Measurements from ENCODE around the gene RIMBP2.

Gene RIMBP2

DNA sequence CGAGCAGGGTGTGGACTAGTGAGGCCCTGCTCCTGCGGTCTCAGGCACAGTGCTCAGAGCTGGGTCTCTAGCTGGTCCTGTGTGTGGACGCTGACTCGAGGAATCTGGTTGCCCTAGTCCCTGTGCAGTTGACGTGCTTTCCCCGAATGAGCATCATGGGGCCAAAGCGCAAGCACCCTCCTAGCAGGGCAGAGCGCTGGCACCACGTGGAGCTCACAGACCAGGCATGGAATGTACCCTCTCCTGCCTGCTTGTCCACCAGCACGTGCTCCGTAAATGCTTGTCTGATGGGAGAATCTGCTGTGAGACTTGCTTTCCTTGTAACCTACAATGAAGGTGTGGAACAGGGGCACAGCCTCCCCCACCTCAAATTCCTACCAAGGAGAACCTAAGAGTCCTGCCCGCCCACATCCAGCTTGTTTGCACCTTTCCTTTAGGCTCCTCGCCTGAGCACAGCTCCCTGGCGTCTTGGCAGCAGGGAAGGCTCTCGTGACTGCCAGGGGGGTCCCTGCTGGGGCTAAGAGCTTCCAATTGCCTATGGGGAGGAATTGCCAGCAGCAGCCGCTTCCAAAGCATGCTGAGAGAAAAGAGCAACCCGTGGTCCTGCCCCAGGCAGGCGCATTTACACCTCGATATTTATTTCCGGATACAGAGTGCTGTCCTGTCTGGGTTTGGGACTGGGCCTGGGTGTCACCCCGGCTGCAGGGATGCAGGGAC is 253.4 kb downstream of the RIMBP2 start:
- no peak overlapping the region for H3K4me3 ChIP-seq (replicated peaks; ENCODE audit: low read depth, low read length)
- DNase-seq (ENCODE audit: extremely low read depth, low read depth) = no peak
- TF ChIP-seq, protein P1, sequence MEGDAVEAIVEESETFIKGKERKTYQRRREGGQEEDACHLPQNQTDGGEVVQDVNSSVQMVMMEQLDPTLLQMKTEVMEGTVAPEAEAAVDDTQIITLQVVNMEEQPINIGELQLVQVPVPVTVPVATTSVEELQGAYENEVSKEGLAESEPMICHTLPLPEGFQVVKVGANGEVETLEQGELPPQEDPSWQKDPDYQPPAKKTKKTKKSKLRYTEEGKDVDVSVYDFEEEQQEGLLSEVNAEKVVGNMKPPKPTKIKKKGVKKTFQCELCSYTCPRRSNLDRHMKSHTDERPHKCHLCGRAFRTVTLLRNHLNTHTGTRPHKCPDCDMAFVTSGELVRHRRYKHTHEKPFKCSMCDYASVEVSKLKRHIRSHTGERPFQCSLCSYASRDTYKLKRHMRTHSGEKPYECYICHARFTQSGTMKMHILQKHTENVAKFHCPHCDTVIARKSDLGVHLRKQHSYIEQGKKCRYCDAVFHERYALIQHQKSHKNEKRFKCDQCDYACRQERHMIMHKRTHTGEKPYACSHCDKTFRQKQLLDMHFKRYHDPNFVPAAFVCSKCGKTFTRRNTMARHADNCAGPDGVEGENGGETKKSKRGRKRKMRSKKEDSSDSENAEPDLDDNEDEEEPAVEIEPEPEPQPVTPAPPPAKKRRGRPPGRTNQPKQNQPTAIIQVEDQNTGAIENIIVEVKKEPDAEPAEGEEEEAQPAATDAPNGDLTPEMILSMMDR (IDR thresholded peaks at IDR 0.05; ENCODE audit: low read depth, low read length, missing control alignments) = no peak

DNA sequence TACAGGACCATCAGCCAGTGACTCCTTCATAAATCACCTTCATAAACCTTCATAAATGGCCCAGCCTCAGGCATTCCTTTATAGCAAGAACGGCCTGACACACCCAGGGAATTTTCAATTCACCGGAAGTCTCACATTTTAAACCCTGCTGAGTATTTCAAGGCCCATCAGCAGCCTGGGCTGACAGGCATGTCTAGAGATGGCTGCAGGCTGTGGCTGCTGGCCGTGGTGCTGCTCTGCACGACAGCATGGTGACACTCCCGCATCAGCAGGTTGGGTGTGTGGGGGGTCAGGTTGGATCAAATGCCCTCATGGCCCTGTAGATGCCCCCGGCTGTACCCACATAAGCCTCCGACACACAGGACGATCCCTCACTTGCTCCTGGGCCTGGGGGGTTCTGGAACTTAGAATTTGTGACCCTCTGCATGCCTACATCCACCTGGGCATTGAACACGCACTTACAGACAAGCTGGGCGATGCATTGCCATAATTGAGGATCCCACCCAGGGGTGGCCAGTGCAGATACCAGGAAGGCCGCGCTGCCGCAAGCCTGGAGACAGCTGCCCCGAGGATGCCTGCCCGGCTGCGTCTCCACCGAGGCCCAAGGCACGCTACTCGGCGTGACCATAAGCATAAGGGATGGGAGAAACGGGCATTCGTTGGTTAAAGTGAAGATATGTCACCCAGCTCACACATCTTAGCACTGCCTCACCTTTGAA is 254.1 kb downstream of the RIMBP2 start:
- H3K4me3 ChIP-seq (replicated peaks; ENCODE audit: low read depth, low read length) = no peak overlapping the region
- DNase-seq (ENCODE audit: extremely low read depth, low read depth) = no peak
- TF ChIP-seq, protein P1 (IDR thresholded peaks at IDR 0.05; ENCODE audit: low read depth, low read length, missing control alignments) = no peak

DNA sequence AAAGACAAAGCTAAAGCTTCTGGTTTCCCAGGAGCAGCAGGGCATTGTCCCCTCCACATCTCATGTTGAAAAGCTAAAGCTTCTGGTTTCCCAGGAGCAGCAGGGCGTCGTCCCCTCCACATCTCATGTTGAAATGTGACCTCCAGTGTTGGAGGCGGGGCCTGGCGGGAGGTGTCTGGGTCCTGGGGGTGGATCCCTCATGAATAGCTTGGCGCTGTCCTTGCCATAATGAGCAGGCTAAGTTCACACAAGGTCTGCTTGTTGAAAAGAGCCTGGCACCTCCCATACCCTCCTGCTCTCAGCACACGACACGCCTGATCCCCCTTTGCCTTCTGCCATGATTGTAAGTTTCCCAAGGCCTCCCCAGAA is 254.7 kb downstream of the RIMBP2 start:
- no peak overlapping the region for H3K4me3 ChIP-seq (replicated peaks; ENCODE audit: low read depth, low read length)
- DNase-seq (ENCODE audit: extremely low read depth, low read depth) = no peak
- TF ChIP-seq, protein P1 (IDR thresholded peaks at IDR 0.05; ENCODE audit: low read depth, low read length, missing control alignments) = no peak

DNA sequence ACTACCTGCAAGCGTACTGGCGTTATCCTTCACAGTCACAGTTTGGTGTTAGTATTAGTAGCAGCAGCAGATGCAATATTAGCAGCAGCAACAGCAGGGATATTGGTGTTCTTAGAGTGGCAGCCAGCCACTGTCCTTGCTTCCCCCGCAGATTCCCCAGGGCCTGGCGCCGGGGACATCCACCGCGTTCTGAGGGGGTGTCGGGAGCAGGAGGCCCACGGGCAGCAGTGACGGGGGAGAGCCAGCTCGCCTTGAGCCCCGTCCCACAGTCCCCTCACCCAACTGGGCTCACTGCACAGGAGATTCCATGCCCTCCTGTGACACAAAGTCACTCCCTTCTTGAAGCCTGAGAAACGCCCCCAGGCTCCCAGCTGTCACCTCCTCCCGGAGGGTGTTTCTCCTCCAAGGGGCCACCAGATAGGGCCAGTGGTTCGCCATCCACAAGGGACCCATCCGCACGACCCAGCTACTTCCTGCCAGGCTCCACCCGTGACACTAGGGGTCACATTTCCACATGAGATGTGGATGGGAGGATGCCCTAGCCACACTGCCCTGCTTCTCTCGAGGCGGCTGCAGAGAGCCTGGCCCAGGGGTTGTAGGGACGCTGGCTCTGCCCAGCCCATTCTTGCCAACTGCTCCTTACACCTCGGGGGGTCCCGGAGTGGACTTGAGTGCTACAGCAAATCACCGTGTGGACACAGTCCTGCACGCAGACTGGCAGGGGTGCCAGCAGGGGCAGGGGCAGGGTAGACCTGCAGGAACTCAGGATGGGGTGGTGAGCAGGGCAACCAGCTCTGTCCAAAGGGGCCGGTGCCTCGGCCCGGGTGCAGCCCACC is 255.3 kb downstream of the RIMBP2 start:
- no peak for DNase-seq (ENCODE audit: extremely low read depth, low read depth)

DNA sequence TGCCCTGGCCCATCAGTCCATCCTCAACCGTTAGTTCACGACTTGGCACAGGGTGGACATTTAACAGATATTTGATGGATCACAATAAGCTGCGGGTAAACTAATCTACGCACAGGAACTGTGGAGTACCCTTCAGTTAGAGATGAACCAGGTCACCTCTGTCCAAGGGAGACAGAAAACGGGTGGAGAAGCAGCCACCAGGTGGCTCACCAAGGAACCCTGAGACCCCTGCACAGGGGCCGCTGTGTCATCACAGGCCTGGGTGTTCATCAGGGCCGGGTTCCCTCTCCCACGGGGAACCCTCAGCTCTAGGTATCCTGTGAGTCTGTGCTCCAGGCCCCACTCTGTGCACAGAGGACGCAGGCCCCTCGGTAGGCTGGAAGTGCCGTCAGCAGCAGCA is 256.2 kb downstream of the RIMBP2 start:
- H3K4me3 ChIP-seq (replicated peaks; ENCODE audit: low read depth, low read length) = no peak overlapping the region
- TF ChIP-seq, protein P1 (IDR thresholded peaks at IDR 0.05; ENCODE audit: low read depth, low read length, missing control alignments) = no peak
- no peak for DNase-seq (ENCODE audit: extremely low read depth, low read depth)

More for the DNA sequence above, 255.3 kb downstream of the RIMBP2 start:
- H3K4me3 ChIP-seq (replicated peaks; ENCODE audit: low read depth, low read length) = no peak overlapping the region
- TF ChIP-seq, protein P1 (IDR thresholded peaks at IDR 0.05; ENCODE audit: low read depth, low read length, missing control alignments) = no peak

DNA sequence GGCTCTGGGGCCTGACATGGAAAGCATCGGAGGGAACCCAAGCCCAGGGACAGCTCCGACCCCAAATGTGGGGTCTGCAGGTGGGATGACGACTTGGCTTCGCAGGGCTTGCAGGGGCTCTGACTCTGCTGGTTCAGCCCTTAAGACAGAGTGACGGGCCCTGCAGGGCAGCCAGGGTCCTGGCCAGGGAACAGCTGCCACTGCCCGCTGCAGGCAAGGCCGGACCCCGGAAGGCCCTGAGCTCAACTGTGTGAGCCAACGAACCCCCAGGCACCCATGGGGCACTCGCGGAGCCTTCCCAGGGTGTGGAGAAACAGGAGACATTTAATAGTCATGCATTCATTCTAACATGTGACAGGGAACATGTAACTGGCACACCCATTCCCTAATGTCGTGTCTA is 257.8 kb downstream of the RIMBP2 start:
- no peak overlapping the region for H3K4me3 ChIP-seq (replicated peaks; ENCODE audit: low read depth, low read length)
- TF ChIP-seq, protein P1 (IDR thresholded peaks at IDR 0.05; ENCODE audit: low read depth, low read length, missing control alignments) = no peak
- no peak for DNase-seq (ENCODE audit: extremely low read depth, low read depth)

Data from HFF-Myc (cell line).